ENCODE data around the gene XXYLT1.

DNA sequence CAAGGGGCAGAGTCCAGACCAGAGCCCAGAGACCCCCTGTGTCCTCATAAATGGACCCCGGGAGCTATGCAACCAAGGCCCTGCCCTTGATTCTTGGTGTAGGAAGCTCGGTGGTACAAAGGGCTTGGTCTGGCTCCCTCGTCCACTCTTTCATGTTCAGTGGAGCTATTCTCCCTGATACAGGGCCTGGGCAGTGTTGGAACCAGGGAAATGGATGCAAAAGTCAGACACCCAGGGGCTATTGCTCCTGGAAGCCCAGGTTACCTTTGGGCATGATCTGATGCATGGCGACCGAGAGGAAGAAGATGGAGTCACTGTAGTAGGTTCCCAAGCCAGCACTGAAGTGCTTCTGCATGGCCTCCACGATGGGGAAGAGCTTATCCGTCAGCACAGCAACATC, 44.5 kb downstream of the XXYLT1 start:
- TF ChIP-seq, protein P1, sequence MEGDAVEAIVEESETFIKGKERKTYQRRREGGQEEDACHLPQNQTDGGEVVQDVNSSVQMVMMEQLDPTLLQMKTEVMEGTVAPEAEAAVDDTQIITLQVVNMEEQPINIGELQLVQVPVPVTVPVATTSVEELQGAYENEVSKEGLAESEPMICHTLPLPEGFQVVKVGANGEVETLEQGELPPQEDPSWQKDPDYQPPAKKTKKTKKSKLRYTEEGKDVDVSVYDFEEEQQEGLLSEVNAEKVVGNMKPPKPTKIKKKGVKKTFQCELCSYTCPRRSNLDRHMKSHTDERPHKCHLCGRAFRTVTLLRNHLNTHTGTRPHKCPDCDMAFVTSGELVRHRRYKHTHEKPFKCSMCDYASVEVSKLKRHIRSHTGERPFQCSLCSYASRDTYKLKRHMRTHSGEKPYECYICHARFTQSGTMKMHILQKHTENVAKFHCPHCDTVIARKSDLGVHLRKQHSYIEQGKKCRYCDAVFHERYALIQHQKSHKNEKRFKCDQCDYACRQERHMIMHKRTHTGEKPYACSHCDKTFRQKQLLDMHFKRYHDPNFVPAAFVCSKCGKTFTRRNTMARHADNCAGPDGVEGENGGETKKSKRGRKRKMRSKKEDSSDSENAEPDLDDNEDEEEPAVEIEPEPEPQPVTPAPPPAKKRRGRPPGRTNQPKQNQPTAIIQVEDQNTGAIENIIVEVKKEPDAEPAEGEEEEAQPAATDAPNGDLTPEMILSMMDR (optimal IDR thresholded peaks at IDR 0.05 in 1 of 3, IDR thresholded peaks at IDR 0.05 in 1 of 3, conservative IDR thresholded peaks at IDR 0.05 in 1 of 3; ENCODE audit: extremely low read depth in 1 of 3, insufficient read depth in 2 of 3, low read length in 3 of 3): no peak
- no peak for TF ChIP-seq EZH2 (IDR thresholded peaks at IDR 0.05; ENCODE audit: low read length)
